ENCODE data around the gene SHC4.
A peak's percentile ranks its signal among the peaks of the same experiment; 100 is the strongest.

SHC4 gene

GRCh38 chr15:48888836-48889235 lies 74.9 kb downstream of the SHC4 start:
- DNase-seq (ENCODE audit: low read depth): no peak
- TF ChIP-seq, protein P1, sequence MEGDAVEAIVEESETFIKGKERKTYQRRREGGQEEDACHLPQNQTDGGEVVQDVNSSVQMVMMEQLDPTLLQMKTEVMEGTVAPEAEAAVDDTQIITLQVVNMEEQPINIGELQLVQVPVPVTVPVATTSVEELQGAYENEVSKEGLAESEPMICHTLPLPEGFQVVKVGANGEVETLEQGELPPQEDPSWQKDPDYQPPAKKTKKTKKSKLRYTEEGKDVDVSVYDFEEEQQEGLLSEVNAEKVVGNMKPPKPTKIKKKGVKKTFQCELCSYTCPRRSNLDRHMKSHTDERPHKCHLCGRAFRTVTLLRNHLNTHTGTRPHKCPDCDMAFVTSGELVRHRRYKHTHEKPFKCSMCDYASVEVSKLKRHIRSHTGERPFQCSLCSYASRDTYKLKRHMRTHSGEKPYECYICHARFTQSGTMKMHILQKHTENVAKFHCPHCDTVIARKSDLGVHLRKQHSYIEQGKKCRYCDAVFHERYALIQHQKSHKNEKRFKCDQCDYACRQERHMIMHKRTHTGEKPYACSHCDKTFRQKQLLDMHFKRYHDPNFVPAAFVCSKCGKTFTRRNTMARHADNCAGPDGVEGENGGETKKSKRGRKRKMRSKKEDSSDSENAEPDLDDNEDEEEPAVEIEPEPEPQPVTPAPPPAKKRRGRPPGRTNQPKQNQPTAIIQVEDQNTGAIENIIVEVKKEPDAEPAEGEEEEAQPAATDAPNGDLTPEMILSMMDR (IDR thresholded peaks at IDR 0.05; ENCODE audit: low read depth, low read length): no peak
- TF ChIP-seq POLR2A (IDR thresholded peaks at IDR 0.05; ENCODE audit: extremely low read depth, insufficient read length) (no peak), MYC (IDR thresholded peaks at IDR 0.05; ENCODE audit: low read depth, low read length) (no peak)
- H3K4me3 ChIP-seq (ENCODE audit: low read depth, low read length): no peak overlapping the region

- no peak overlapping the region for H3K4me3 ChIP-seq (ENCODE audit: low read depth, low read length)
- TF ChIP-seq POLR2A (IDR thresholded peaks at IDR 0.05; ENCODE audit: extremely low read depth, insufficient read length) (no peak), MYC (IDR thresholded peaks at IDR 0.05; ENCODE audit: low read depth, low read length) (no peak), MAX (IDR thresholded peaks at IDR 0.05; ENCODE audit: low read depth, low read length) (no peak)
- TF ChIP-seq, protein P1 (IDR thresholded peaks at IDR 0.05; ENCODE audit: low read depth, low read length): no peak
- DNase-seq (ENCODE audit: low read depth): no peak
Observed at GRCh38 chr15:48888191-48888590, 75.5 kb downstream of the SHC4 start.

DNA sequence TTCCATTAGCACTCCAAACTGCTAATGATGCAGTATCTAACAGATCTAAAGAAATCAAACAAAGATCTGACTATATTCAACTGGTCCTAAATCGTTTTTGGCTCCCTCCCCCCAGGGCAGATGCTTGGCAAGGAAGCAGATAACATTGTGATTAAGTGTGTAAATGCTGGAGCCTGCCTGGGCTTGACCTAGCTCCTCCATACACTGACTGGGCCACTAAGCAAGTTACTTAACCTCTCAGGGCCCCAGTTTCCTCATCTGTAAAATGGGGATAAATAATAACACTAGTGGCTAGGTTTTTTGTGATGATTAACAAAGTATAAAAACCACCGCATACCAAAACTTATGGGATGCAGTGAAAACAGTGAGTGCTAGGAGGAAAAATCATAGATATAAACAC lies 76.6 kb downstream of the SHC4 start:
- TF ChIP-seq MYC (IDR thresholded peaks at IDR 0.05; ENCODE audit: low read depth, low read length) (no peak), POLR2A (IDR thresholded peaks at IDR 0.05; ENCODE audit: extremely low read depth, insufficient read length) (no peak), MAX (IDR thresholded peaks at IDR 0.05; ENCODE audit: low read depth, low read length) (no peak)
- TF ChIP-seq, protein P1 (IDR thresholded peaks at IDR 0.05; ENCODE audit: low read depth, low read length): no peak
- H3K4me3 ChIP-seq (ENCODE audit: low read depth, low read length): no peak overlapping the region
- no peak for DNase-seq (ENCODE audit: low read depth)

- DNase-seq (ENCODE audit: low read depth): no peak
- no peak overlapping the region for H3K4me3 ChIP-seq (ENCODE audit: low read depth, low read length)
- TF ChIP-seq, protein P1 (IDR thresholded peaks at IDR 0.05; ENCODE audit: low read depth, low read length): no peak
- TF ChIP-seq MYC (IDR thresholded peaks at IDR 0.05; ENCODE audit: low read depth, low read length) (no peak), MAX (IDR thresholded peaks at IDR 0.05; ENCODE audit: low read depth, low read length) (no peak), POLR2A (IDR thresholded peaks at IDR 0.05; ENCODE audit: extremely low read depth, insufficient read length) (no peak)
Observed at GRCh38 chr15:48883699-48884098, 80.0 kb downstream of the SHC4 start.

DNA sequence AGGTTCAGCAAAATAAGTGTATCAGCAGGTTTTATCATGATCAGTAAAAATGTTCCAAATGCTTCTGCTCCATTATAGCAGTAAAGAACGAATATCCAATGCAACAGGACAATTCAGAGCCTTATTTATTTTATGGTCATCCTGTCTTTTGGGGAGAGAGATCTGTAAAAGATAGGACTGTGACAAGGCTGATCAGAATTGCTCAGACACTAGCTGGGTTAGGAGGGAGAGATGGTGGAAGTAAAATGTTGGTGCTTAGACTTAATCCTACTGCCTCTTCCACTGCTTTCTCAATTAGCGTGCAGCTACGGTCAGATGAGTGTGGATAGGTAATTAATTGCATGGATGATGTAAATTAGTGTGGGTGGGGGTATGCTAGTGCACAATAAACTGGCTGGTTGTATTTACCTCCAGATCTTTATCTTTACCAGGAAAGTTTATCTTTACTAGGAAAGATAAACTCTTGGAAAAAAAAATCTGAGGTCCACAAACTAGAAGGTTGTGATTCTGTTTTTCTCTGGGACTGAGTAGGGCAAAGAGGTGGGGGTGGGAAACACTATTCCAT lies 83.6 kb downstream of the SHC4 start:
- H3K4me3 ChIP-seq (ENCODE audit: low read depth, low read length): peak overlapping the region; percentile 91
- no peak for DNase-seq (ENCODE audit: low read depth)
- TF ChIP-seq, protein P1 (IDR thresholded peaks at IDR 0.05; ENCODE audit: low read depth, low read length): no peak
- TF ChIP-seq POLR2A (IDR thresholded peaks at IDR 0.05; ENCODE audit: extremely low read depth, insufficient read length) (no peak), MAX (IDR thresholded peaks at IDR 0.05; ENCODE audit: low read depth, low read length) (no peak), MYC (IDR thresholded peaks at IDR 0.05; ENCODE audit: low read depth, low read length) (no peak)
